ENCODE results near the gene CCS. TPM values are rescaled to one million over a fixed set of nuclear protein-coding genes. Genes with fewer than 3 reads are reported as not detected.
"Not testable (repeated sequence)": the region's sequence is repeated elsewhere in the genome, so short reads cannot be mapped to it uniquely, and the experiment has no call there.

Gene CCS
- total RNA-seq, 3 donors from 2014 or later = 27.5 to 44.2 (median 33.1) TPM

DNA sequence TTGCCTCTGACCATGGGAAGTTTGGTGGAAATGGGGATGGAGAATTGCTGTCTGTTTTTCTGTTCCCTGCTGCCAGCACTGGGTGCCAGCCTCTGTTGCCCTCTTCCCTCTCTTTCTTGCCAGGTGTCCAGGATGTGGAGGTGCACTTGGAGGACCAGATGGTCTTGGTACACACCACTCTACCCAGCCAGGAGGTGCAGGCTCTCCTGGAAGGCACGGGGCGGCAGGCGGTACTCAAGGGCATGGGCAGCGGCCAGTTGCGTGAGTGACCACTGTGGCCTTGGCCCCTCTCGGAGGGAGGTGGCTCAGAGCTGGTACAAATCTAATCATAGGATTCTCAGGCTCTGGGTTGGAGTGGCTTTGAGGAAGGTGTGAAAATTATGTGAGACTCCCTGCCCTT lies 6.0 kb downstream of the CCS start:
- TF ChIP-seq POLR2A (IDR thresholded peaks at IDR 0.05) = no peak
- TF ChIP-seq, protein P1, sequence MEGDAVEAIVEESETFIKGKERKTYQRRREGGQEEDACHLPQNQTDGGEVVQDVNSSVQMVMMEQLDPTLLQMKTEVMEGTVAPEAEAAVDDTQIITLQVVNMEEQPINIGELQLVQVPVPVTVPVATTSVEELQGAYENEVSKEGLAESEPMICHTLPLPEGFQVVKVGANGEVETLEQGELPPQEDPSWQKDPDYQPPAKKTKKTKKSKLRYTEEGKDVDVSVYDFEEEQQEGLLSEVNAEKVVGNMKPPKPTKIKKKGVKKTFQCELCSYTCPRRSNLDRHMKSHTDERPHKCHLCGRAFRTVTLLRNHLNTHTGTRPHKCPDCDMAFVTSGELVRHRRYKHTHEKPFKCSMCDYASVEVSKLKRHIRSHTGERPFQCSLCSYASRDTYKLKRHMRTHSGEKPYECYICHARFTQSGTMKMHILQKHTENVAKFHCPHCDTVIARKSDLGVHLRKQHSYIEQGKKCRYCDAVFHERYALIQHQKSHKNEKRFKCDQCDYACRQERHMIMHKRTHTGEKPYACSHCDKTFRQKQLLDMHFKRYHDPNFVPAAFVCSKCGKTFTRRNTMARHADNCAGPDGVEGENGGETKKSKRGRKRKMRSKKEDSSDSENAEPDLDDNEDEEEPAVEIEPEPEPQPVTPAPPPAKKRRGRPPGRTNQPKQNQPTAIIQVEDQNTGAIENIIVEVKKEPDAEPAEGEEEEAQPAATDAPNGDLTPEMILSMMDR (IDR thresholded peaks at IDR 0.05) = no peak
- TF ChIP-seq POLR2AphosphoS5 (IDR thresholded peaks at IDR 0.05) = no peak
- no peaks in the 10 kb centered on the region for H3K36me3 ChIP-seq
- H3K4me3 ChIP-seq = no peak overlapping the region
- H3K9me3 ChIP-seq = no peaks in the 10 kb centered on the region
- no peaks in the 10 kb centered on the region for H3K27me3 ChIP-seq
- DNase-seq (ENCODE audit: low spot score in 2 of 2) = no peak
- intact Hi-C loops (cut with DNase I; ENCODE audit: low total_unique reads) = no loop called here
- H3K27ac ChIP-seq = no peak overlapping the region
- no peaks in the 10 kb centered on the region for H3K4me1 ChIP-seq

DNA sequence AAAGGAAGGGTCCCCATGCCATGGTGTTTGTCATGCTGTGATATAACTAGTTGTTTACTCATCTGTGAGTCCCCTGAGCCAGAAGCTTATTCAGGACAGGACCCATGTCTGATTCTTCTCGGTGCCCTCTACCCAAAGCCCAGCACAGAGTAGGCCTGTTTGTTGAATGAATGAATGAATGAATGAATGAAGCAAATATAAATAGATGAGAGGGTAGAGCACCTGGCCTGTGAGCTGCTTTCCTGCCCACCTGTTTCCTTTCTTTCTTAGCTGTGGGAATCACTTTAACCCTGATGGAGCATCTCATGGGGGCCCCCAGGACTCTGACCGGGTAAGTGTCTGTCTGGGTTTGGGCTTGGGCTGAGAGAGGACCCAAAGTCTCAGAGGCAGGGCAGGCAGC lies 7.2 kb downstream of the CCS start:
- Histone ChIP-seq H3K27ac (peak overlapping the region in 1 of 2 donors; percentile 10), H3K36me3 (no peaks in the 10 kb centered on the region), H3K9me3 (no peaks in the 10 kb centered on the region), H3K27me3 (no peaks in the 10 kb centered on the region), H3K4me3 (no peak overlapping the region), H3K4me1 (no peaks in the 10 kb centered on the region)
- TF ChIP-seq POLR2A (IDR thresholded peaks at IDR 0.05) (no peak), POLR2AphosphoS5 (IDR thresholded peaks at IDR 0.05) (no peak)
- TF ChIP-seq, protein P1 (IDR thresholded peaks at IDR 0.05) = no peak
- no peak for DNase-seq (ENCODE audit: low spot score in 2 of 2)
- intact Hi-C loops (cut with DNase I; ENCODE audit: low total_unique reads) = no loop called here

DNA sequence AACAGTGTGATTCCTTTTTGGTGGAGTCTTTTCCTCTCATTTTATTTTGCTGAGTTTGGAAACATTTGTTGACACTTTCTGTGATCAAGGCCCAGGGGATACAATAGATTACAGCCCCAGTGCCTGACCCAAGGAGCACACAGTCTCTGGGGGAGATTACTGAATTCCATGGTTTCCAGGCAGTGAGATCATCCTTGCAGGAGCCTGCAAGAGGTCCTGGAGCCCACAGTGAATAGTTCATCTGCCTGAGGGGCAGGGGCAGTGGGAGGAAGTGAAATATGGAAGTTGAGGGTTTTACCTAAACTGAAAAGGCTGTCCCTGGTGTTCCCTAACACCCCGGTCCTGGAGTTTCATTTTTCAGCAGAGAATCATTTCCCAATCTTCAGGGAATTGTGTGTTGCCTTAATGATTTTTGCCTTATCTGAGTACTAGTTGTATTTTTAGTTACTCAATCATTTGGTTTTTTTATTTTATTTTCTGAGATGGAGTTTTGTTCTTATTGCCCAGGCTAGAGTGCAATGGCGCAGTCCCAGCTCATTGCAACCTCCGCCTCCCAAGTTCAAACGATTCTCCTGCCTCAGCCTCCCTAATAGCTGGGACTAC lies 7.7 kb downstream of the CCS start:
- H3K27me3 ChIP-seq = no peaks in the 10 kb centered on the region
- no peak for DNase-seq (ENCODE audit: low spot score in 2 of 2)
- H3K9me3 ChIP-seq = no peaks in the 10 kb centered on the region
- no peaks in the 10 kb centered on the region for H3K36me3 ChIP-seq
- H3K4me3 ChIP-seq = no peak overlapping the region
- no peaks in the 10 kb centered on the region for H3K4me1 ChIP-seq
- peak overlapping the region in 1 of 2 donors; percentile 10 for H3K27ac ChIP-seq
- intact Hi-C loops (cut with DNase I; ENCODE audit: low total_unique reads) = no loop called here
- TF ChIP-seq, protein P1 (IDR thresholded peaks at IDR 0.05) = no peak
- TF ChIP-seq POLR2AphosphoS5 (IDR thresholded peaks at IDR 0.05) (no peak), POLR2A (IDR thresholded peaks at IDR 0.05) (no peak)

DNA sequence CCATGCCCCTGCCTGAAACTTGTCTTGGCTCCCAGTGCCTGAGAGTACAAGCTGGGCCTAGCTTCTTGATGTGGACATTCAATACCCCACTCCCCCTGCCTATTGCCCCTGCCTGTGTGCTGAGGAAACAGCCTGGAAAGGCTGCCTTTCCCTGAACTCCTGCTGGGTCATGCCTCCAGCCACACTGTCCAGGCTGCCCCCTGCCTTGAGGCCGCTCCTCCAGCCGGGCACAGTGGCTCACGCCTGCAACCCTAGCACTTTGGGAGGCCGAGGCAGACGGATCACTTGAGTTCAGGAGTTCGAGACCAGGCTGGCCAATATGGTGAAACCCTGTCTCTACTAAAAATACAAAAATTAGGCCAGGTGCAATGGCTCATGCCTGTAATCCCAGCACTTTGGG lies 10.1 kb downstream of the CCS start:
- Histone ChIP-seq H3K27ac (peak overlapping the region; percentile 26 to 45), H3K9me3 (no peaks in the 10 kb centered on the region), H3K4me1 (peaks cover 0 to 8% of the 10 kb centered on the region in 2 donors), H3K4me3 (no peak overlapping the region), H3K36me3 (no peaks in the 10 kb centered on the region), H3K27me3 (no peaks in the 10 kb centered on the region)
- intact Hi-C loops (cut with DNase I; ENCODE audit: low total_unique reads) = no loop called here
- TF ChIP-seq, protein P1 (IDR thresholded peaks at IDR 0.05) = no peak
- no peak for TF ChIP-seq POLR2AphosphoS5 (IDR thresholded peaks at IDR 0.05)
- TF ChIP-seq POLR2A (IDR thresholded peaks at IDR 0.05) = no peak
- no peak for DNase-seq (ENCODE audit: low spot score in 2 of 2)

GRCh38 chr11:66604155-66604554 lies 11.2 kb downstream of the CCS start:
- DNase-seq (ENCODE audit: low spot score in 2 of 2) = no peak
- Histone ChIP-seq H3K27me3 (no peaks in the 10 kb centered on the region), H3K27ac (no peak overlapping the region), H3K9me3 (no peaks in the 10 kb centered on the region), H3K4me1 (peaks cover 0 to 8% of the 10 kb centered on the region in 2 donors), H3K36me3 (no peaks in the 10 kb centered on the region), H3K4me3 (no peak overlapping the region)
- TF ChIP-seq POLR2AphosphoS5 (IDR thresholded peaks at IDR 0.05) (no peak), POLR2A (IDR thresholded peaks at IDR 0.05) (no peak)
- TF ChIP-seq, protein P1 (IDR thresholded peaks at IDR 0.05) = no peak
- intact Hi-C loops (cut with DNase I; ENCODE audit: low total_unique reads) = no loop called here

DNA sequence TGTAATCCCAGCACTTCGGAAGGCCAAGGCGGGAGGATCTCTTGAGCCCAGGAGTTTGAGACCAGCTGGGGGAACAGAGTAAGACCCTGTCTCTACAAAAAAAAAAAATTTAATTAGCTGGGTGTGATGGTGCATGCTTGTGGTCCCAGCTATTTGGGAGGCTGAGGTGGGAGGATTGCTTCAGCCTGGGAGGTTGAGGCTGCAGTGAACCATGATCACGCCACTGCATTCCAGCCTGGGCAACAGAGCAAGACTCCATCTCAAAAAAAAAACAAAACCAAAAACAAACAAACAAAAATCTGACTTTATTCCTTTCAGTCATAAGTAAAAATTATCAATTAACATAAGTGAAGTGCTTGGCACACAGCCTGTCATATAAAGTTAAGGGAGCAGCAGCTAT lies 13.6 kb downstream of the CCS start:
- peak overlapping the region; percentile 74 to 81 for H3K27ac ChIP-seq
- H3K27me3 ChIP-seq; H3K4me1 ChIP-seq; DNase-seq (ENCODE audit: low spot score in 2 of 2); H3K36me3 ChIP-seq; intact Hi-C loops (cut with DNase I; ENCODE audit: low total_unique reads); H3K4me3 ChIP-seq; H3K9me3 ChIP-seq: not testable (repeated sequence)
